Neural crest cell (in vitro differentiated cells): ENCODE measurements around the gene PIGK. TPM values are rescaled to one million over a fixed set of nuclear protein-coding genes. Genes with fewer than 3 reads are reported as not detected.
A peak's percentile ranks its signal among the peaks of the same experiment; 100 is the strongest.

Experiments used
- DNase-seq: peaks from one replicate; pipeline ENCODE4 v3.0.0; 2021; ENCODE audit warnings: low read depth, mixed read lengths, low spot score
- H3K27ac Mint-ChIP-seq: one replicate; pipeline ENCODE4 v1.8.0; 2021; ENCODE audit warnings: mild to moderate bottlenecking, mixed read lengths; ENCODE audit not compliant: unreplicated experiment
- H3K27me3 Mint-ChIP-seq: 2 replicates; pipeline ENCODE4 v1.8.0; 2021; ENCODE audit warnings: low read depth, mild to moderate bottlenecking, mixed read lengths
- H3K36me3 Mint-ChIP-seq: 2 replicates; pipeline ENCODE4 v1.8.0; 2021; ENCODE audit warnings: low read depth, mild to moderate bottlenecking, mixed read lengths
- H3K4me1 Mint-ChIP-seq: 2 replicates; pipeline ENCODE4 v1.8.0; 2021; ENCODE audit warnings: mixed read lengths
- H3K4me3 Mint-ChIP-seq: one replicate; pipeline ENCODE4 v1.8.0; 2021; ENCODE audit warnings: mild to moderate bottlenecking, mixed read lengths
- H3K9me3 Mint-ChIP-seq: 2 replicates; pipeline ENCODE4 v1.8.0; 2021; ENCODE audit warnings: mixed read lengths
- CTCF ChIP-seq: fragments of 200-600 bp; sonication (generic); conservative IDR thresholded peaks from 2 replicates; pipeline ENCODE4 v1.5.0; 2021; ENCODE audit warnings: antibody characterized with exemption, mild to moderate bottlenecking
- long read RNA-seq: library from polyadenylated mRNA; unstranded; transcript quantifications from one replicate; pipeline ENCODE4 v2.0.0, GENCODE V29; 2020
- total RNA-seq: library from RNA; stranded (reverse); gene quantifications from 2 replicates; pipeline ENCODE4 v1.2.1, GENCODE V29; 2021

PIGK gene
- 18.4 and 21.7 TPM in 2 replicates for total RNA-seq
- long read RNA-seq, full-length matches to known transcripts, result 86 of 94 reads
- long read RNA-seq, partial matches to known transcripts, result 3 of 94 reads
- long read RNA-seq, other reads (novel, unspliced or antisense), result 5 of 94 reads

GRCh38 chr1:77219166-77219887, at the start of gene PIGK:
Gene PIGK, minus strand, starts transcription at chr1:77219430. Its CDS starts 28 bp downstream, at chr1:77219402.
- Mint-ChIP-seq H3K4me3 (peak within 1 kb of the TSS; percentile 99), H3K27me3 (no peaks in the 10 kb centered on the region), H3K27ac (peak within 1 kb of the TSS; percentile 94), H3K4me1 (peaks cover 29% of the 10 kb centered on the region), H3K9me3 (no peaks in the 10 kb centered on the region), H3K36me3 (peaks cover 15% of the 10 kb centered on the region)
- DNase-seq, result peak; percentile 82
- TF ChIP-seq CTCF, result peak; percentile 23

GRCh38 chr1:77267035-77267434, 47.8 kb upstream of the PIGK start:
- H3K4me1 Mint-ChIP-seq, result no peaks in the 10 kb centered on the region
- no peak overlapping the region for H3K27ac Mint-ChIP-seq
- H3K9me3 Mint-ChIP-seq, result no peaks in the 10 kb centered on the region
- H3K36me3 Mint-ChIP-seq, result no peaks in the 10 kb centered on the region
- no peaks in the 10 kb centered on the region for H3K27me3 Mint-ChIP-seq
- no peak overlapping the region for H3K4me3 Mint-ChIP-seq
- TF ChIP-seq CTCF, result no peak
- DNase-seq, result no peak

GRCh38 chr1:77265180-77265579, 46.0 kb upstream of the PIGK start:
- TF ChIP-seq CTCF, result no peak
- no peak overlapping the region for H3K4me3 Mint-ChIP-seq
- H3K27me3 Mint-ChIP-seq, result no peaks in the 10 kb centered on the region
- H3K4me1 Mint-ChIP-seq, result no peaks in the 10 kb centered on the region
- H3K27ac Mint-ChIP-seq, result no peak overlapping the region
- H3K9me3 Mint-ChIP-seq, result no peaks in the 10 kb centered on the region
- H3K36me3 Mint-ChIP-seq, result no peaks in the 10 kb centered on the region
- DNase-seq, result no peak

- no peak overlapping the region for H3K27ac Mint-ChIP-seq
- no peak for DNase-seq
- H3K9me3 Mint-ChIP-seq, result no peaks in the 10 kb centered on the region
- no peaks in the 10 kb centered on the region for H3K27me3 Mint-ChIP-seq
- no peaks in the 10 kb centered on the region for H3K4me1 Mint-ChIP-seq
- H3K4me3 Mint-ChIP-seq, result no peak overlapping the region
- TF ChIP-seq CTCF, result no peak
- no peaks in the 10 kb centered on the region for H3K36me3 Mint-ChIP-seq
Observed at GRCh38 chr1:77263708-77264107, 44.5 kb upstream of the PIGK start.

GRCh38 chr1:77253211-77253610, 34.0 kb upstream of the PIGK start:
- Mint-ChIP-seq H3K27ac (no peak overlapping the region), H3K27me3 (no peaks in the 10 kb centered on the region), H3K4me1 (no peaks in the 10 kb centered on the region), H3K4me3 (no peak overlapping the region), H3K9me3 (peaks cover 28% of the 10 kb centered on the region), H3K36me3 (peaks cover 20% of the 10 kb centered on the region)
- TF ChIP-seq CTCF, result no peak
- no peak for DNase-seq
